ENCODE results near the gene CST9L. TPM values are rescaled to one million over a fixed set of nuclear protein-coding genes. Genes with fewer than 3 reads are reported as not detected.

The CST9L gene
- polyA plus RNA-seq, 1 donor from 2014 or later: not detected

DNA sequence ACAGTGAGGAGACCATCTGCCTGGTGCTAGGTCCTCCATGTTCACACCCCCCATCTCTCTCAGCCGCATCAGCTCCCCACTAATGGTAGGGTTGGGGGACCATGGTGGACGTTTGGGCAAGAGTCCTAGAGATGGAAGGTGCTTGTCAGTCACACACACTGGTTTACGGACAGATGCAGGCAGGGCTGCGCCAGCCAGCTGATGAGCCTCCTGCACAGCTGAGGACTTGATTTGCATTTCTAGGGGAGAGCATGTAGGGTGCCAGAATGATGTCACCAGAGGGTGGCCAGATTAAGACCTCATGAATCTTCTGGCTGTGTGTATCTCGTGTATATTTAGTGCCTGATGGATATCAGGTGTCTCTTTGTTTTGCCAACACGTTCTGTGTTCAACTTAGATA lies 48.7 kb downstream of the CST9L start:
- Mint-ChIP-seq H3K27me3 (peaks cover 2% of the 10 kb centered on the region), H3K4me3 (no peak overlapping the region), H3K27ac (no peak overlapping the region), H3K9me3 (no peaks in the 10 kb centered on the region), H3K36me3 (no peaks in the 10 kb centered on the region), H3K4me1 (no peaks in the 10 kb centered on the region)

DNA sequence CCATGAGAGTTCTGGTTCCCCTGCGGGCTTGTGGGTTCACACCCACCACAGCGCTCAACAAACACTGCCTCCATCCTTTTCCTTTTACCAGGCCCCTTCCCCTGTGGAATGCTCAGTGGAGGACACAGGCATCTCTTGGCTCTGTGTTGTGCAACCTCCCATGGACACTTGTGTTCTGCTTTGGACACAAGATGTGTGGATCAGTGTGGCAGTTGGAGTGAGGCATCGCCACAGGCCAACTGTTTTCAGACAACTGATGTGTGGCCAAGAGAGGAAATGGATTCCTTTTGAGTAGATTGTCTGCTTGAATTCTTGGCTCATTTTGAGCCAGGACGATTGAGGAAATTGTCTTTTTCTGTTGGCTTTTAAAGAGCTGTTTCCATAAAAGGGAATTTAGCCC lies 50.6 kb downstream of the CST9L start:
- Mint-ChIP-seq H3K4me3 (no peak overlapping the region), H3K27me3 (peaks cover 2% of the 10 kb centered on the region), H3K36me3 (no peaks in the 10 kb centered on the region), H3K9me3 (no peaks in the 10 kb centered on the region), H3K27ac (no peak overlapping the region), H3K4me1 (peaks cover 0 to 2% (median 0%) of the 10 kb centered on the region in 3 donors)

DNA sequence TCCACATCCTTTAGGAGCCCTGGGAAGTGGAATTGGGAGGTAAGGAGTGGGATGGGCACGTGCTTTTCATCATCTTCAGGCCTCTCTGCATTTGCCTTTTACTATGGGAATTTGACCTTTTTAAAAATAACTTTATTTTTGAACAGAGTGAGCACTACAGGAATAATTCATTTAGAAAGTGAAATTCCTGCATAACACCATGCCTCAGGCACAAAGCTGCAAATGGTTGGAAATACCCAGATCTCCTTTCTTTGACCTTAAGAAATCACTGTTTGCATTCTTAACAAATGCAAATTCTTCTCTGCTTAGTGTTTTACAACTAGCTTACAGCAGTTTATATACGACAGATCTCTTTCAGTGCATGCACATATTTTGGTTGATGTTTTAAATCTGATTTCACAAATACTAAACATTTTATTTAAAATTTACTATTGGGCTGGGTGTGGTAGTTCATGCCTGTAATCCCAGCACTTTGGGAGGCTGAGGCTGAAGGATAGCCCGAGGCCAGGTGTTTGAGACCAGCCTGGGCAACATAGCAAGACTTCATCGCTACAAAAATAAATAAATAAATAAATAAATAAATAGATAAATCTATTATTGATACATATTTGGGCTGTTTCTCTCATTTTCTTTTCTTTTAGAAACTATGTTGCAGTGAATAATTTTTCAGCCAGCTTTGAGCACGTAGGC lies 52.9 kb downstream of the CST9L start:
- H3K27me3 Mint-ChIP-seq: no peaks in the 10 kb centered on the region
- H3K27ac Mint-ChIP-seq: no peak overlapping the region
- no peaks in the 10 kb centered on the region for H3K36me3 Mint-ChIP-seq
- H3K4me3 Mint-ChIP-seq: no peak overlapping the region
- H3K9me3 Mint-ChIP-seq: no peaks in the 10 kb centered on the region
- peaks cover 0 to 2% (median 0%) of the 10 kb centered on the region in 3 donors for H3K4me1 Mint-ChIP-seq

DNA sequence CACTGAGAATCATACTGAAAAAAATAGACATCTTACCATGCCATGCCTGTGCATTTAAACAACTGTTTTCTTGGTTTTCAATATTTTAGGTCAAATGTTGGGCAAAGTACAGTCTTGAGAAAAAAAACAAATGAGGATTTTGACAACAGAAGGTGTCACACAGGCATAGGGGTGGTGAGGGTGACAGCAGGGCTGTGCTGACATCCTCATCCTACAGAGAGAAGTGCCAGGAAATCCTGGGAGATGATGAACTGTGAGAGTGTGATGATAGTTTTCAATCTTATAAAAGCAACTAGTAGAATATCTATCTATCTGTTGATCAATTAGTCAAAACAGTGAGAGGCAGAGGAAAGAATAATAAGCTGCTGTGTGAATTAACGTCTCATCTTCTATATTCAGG lies 53.4 kb downstream of the CST9L start:
- Mint-ChIP-seq H3K27ac (no peak overlapping the region), H3K27me3 (no peaks in the 10 kb centered on the region), H3K4me3 (no peak overlapping the region), H3K36me3 (no peaks in the 10 kb centered on the region), H3K4me1 (peaks cover 0 to 2% (median 0%) of the 10 kb centered on the region in 3 donors), H3K9me3 (no peaks in the 10 kb centered on the region)

Other genes with a start within 250 kb of the CST9L start
- 62.1 TPM for gene NXT1, start 217.7 kb downstream of the CST9L start, polyA plus RNA-seq
- 5.9 TPM for gene GZF1, start 206.3 kb downstream of the CST9L start, polyA plus RNA-seq
- gene NAPB, start 147.0 kb downstream of the CST9L start, polyA plus RNA-seq: 5.8 TPM
- not detected for gene CSTL1, start 128.8 kb downstream of the CST9L start, polyA plus RNA-seq
- gene CST11, start 115.6 kb downstream of the CST9L start, polyA plus RNA-seq: not detected
- gene CST8, start 77.4 kb downstream of the CST9L start, polyA plus RNA-seq: not detected
- gene CST9, start 37.4 kb upstream of the CST9L start, polyA plus RNA-seq: not detected
- gene CST3, start 69.5 kb upstream of the CST9L start, polyA plus RNA-seq: 5.9 TPM
- not detected for gene CST4, start 120.6 kb upstream of the CST9L start, polyA plus RNA-seq
- gene CST1, start 182.5 kb upstream of the CST9L start, polyA plus RNA-seq: not detected